ENCODE results near the gene ZNF385A. TPM values are rescaled to one million over a fixed set of nuclear protein-coding genes. Genes with fewer than 3 reads are reported as not detected.
A peak's percentile ranks its signal among the peaks of the same experiment; 100 is the strongest.

ZNF385A gene
- total and polyA plus RNA-seq, 9 of the 15 experiments (the other 6 are each of a cell fraction or from before 2014, with no cell fraction given) = 1.0 to 111 (median 7.7) TPM

- no peaks in the 10 kb centered on the region for H3K27me3 ChIP-seq (ENCODE audit: control insufficient read depth in 2 of 2, insufficient read depth in 2 of 2, low read length in 2 of 2)
- H3K79me2 ChIP-seq (ENCODE audit: control insufficient read depth, insufficient read depth, low read length) = peaks cover 26% of the 10 kb centered on the region; the same call in 2 of the 3 replicates
- H2AFZ ChIP-seq (ENCODE audit: low read depth, low read length) = no peak overlapping the region
- peak overlapping the region; percentile 66 to 85; a peak in 3 of 4 replicates for H3K9ac ChIP-seq (ENCODE audit: insufficient read depth in 1 of 2, low read depth in 2 of 2, low read length in 2 of 2)
- H3K4me1 ChIP-seq (replicated peaks in 1 of 2; ENCODE audit: control insufficient read depth in 2 of 2, insufficient read depth in 2 of 2, low read length in 2 of 2) = peaks cover 45 to 57% of the 10 kb centered on the region in 2 experiments
- H3K27ac ChIP-seq (ENCODE audit: extremely low read depth, low read depth, low read length) = peak overlapping the region; percentile 90
- intact Hi-C loops (cut with micrococcal nuclease) = no loop called here
- no peaks in the 10 kb centered on the region for H3K9me1 ChIP-seq (ENCODE audit: control insufficient read depth, insufficient read depth, low read length)
- no TSS peak for BruUV-seq (replicated peaks)
- peak overlapping the region; percentile 53; the same call in 1 of the 2 replicates for H3K4me3 ChIP-seq
- ChIA-PET CTCF (ENCODE audit: low intra/inter-chr PET ratio) (no interaction called here), POLR2A (interaction anchor here (0.6 to 5.8 kb wide), 18 partner anchors 8 to 1099 kb away, joined by 3 to 57 read pairs (median 7); partner anchors contain the start of genes CBX5, COPZ1 and HNRNPA1)
- FAIRE-seq (no peak), DNase-seq (ENCODE audit: extremely low read depth in 1 of 4, low spot score in 3 of 4) (no peak), ATAC-seq (no peak)
- H3K36me3 ChIP-seq (ENCODE audit: control insufficient read depth, insufficient read depth, low read length) = peaks cover 4% of the 10 kb centered on the region; the same call in 1 of the 3 replicates
- WGBS (ENCODE audit: insufficient coverage, low coverage, missing lambda C conversion rate) = 22% methylated on average over 2 of the region's 2 CpGs
- H3K4me2 ChIP-seq (ENCODE audit: insufficient read depth, low read length) = peak overlapping the region; percentile 99
- in situ Hi-C loops (cut with MboI) = no loop called here
- no peaks in the 10 kb centered on the region for H4K20me1 ChIP-seq (replicated peaks; ENCODE audit: control insufficient read depth, insufficient read depth, low read length)
- 0 out of 4 replicates have a peak, but pooled peaks of 1 of the 2 experiments have one; percentile 22 for TF ChIP-seq NRF1 (conservative IDR thresholded peaks at IDR 0.05 in 1 of 2, IDR thresholded peaks at IDR 0.05 in 1 of 2)
- 0 out of 2 replicates have a peak, but pooled peaks have one; percentile 10 for TF ChIP-seq EGR1 (conservative IDR thresholded peaks at IDR 0.05)
- TF ChIP-seq GATAD2A (IDR thresholded peaks at IDR 0.05) = 0 out of 2 replicates have a peak, but pooled peaks have one; percentile 44
- no peak for TF ChIP-seq CLOCK (CRISPR knock-in tag; IDR thresholded peaks at IDR 0.05; ENCODE audit: borderline replicate concordance)
- 0 out of 6 replicates have a peak, but pooled peaks of 1 of the 3 experiments have one; percentile 1 for TF ChIP-seq CTCF (IDR thresholded peaks at IDR 0.05 in 2 of 3, conservative IDR thresholded peaks at IDR 0.05 in 1 of 3; ENCODE audit: insufficient read depth in 2 of 3, low read depth in 1 of 3, low read length in 3 of 3)
- no peaks in the 10 kb centered on the region for H3K9me3 ChIP-seq (replicated peaks; ENCODE audit: control insufficient read depth, insufficient read depth, low read depth, low read length)
These were observed 26.9 kb downstream of the ZNF385A start for GRCh38 chr12:54357506-54358190.
